ENCODE measurements around the gene UPF3A. TPM values are rescaled to one million over a fixed set of nuclear protein-coding genes. Genes with fewer than 3 reads are reported as not detected.

The UPF3A gene
- total RNA-seq, 1 experiment from 2014 or later = 63.5 TPM

- ChIA-PET POLR2A (no interaction called here), CTCF (no interaction called here)
- BruUV-seq (replicated peaks) = no TSS peak
- no peak for DNase-seq (ENCODE audit: unreplicated experiment)
- Mint-ChIP-seq H3K4me3 (ENCODE audit: unreplicated experiment) (no peak overlapping the region), H3K4me1 (ENCODE audit: insufficient read depth, unreplicated experiment) (no peaks in the 10 kb centered on the region), H3K27ac (ENCODE audit: low read depth, unreplicated experiment) (peak overlapping the region; percentile 3), H3K36me3 (ENCODE audit: insufficient read depth, unreplicated experiment) (peaks cover 71% of the 10 kb centered on the region), H3K9me3 (ENCODE audit: unreplicated experiment) (no peaks in the 10 kb centered on the region), H3K27me3 (ENCODE audit: insufficient read depth, unreplicated experiment) (no peaks in the 10 kb centered on the region)
- intact Hi-C loops (cut with micrococcal nuclease) = no loop called here
- TF ChIP-seq, protein P1, sequence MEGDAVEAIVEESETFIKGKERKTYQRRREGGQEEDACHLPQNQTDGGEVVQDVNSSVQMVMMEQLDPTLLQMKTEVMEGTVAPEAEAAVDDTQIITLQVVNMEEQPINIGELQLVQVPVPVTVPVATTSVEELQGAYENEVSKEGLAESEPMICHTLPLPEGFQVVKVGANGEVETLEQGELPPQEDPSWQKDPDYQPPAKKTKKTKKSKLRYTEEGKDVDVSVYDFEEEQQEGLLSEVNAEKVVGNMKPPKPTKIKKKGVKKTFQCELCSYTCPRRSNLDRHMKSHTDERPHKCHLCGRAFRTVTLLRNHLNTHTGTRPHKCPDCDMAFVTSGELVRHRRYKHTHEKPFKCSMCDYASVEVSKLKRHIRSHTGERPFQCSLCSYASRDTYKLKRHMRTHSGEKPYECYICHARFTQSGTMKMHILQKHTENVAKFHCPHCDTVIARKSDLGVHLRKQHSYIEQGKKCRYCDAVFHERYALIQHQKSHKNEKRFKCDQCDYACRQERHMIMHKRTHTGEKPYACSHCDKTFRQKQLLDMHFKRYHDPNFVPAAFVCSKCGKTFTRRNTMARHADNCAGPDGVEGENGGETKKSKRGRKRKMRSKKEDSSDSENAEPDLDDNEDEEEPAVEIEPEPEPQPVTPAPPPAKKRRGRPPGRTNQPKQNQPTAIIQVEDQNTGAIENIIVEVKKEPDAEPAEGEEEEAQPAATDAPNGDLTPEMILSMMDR (IDR thresholded peaks at IDR 0.05; ENCODE audit: unreplicated experiment) = no peak
These were observed 8.4 kb upstream of the UPF3A start for GRCh38 chr13:114272977-114273376.

DNA sequence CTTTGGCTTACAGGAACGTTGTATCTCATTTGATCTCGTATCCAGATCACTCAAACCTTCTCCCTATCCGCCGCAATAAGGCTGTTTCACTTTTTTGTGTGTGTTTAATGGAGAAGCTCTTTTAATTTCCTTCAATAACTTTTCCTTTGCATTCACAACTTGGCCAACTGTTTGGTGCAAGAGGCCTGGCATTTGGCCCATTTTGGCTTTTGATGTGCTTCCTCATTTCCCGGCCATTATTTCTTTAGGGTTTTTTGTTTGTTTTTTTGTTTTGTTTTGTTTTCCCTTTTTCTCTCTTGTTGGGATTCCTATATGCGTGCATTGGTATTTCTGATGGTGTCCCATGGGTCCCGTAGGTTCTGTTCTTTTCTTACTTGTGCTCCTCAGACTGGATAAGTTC lies 6.1 kb upstream of the UPF3A start:
- Mint-ChIP-seq H3K9me3 (ENCODE audit: unreplicated experiment) (no peaks in the 10 kb centered on the region), H3K4me3 (ENCODE audit: unreplicated experiment) (no peak overlapping the region), H3K27ac (ENCODE audit: low read depth, unreplicated experiment) (no peak overlapping the region), H3K36me3 (ENCODE audit: insufficient read depth, unreplicated experiment) (peaks cover 51% of the 10 kb centered on the region), H3K4me1 (ENCODE audit: insufficient read depth, unreplicated experiment) (peaks cover 9% of the 10 kb centered on the region), H3K27me3 (ENCODE audit: insufficient read depth, unreplicated experiment) (no peaks in the 10 kb centered on the region)
- POLR2A ChIA-PET = interaction anchor here (0.7 to 1.3 kb wide), 2 partner anchors 9 to 46 kb away, joined by 3 read pairs; no protein-coding TSS in a partner anchor
- DNase-seq (ENCODE audit: unreplicated experiment) = no peak
- CTCF ChIA-PET = no interaction called here
- BruUV-seq (replicated peaks) = no TSS peak
- TF ChIP-seq, protein P1 (IDR thresholded peaks at IDR 0.05; ENCODE audit: unreplicated experiment) = no peak
- intact Hi-C loops (cut with micrococcal nuclease) = no loop called here

- intact Hi-C loops (cut with micrococcal nuclease) = no loop called here
- Mint-ChIP-seq H3K27ac (ENCODE audit: low read depth, unreplicated experiment) (no peak overlapping the region), H3K4me3 (ENCODE audit: unreplicated experiment) (no peak overlapping the region), H3K4me1 (ENCODE audit: insufficient read depth, unreplicated experiment) (peaks cover 22% of the 10 kb centered on the region), H3K27me3 (ENCODE audit: insufficient read depth, unreplicated experiment) (no peaks in the 10 kb centered on the region), H3K9me3 (ENCODE audit: unreplicated experiment) (no peaks in the 10 kb centered on the region), H3K36me3 (ENCODE audit: insufficient read depth, unreplicated experiment) (peaks cover 33% of the 10 kb centered on the region)
- CTCF ChIA-PET = interaction anchor here (0.8 kb wide), 1 partner anchor 60 kb away, joined by 3 read pairs; no protein-coding TSS in a partner anchor
- no peak for DNase-seq (ENCODE audit: unreplicated experiment)
- TF ChIP-seq, protein P1 (IDR thresholded peaks at IDR 0.05; ENCODE audit: unreplicated experiment) = no peak
- POLR2A ChIA-PET = interaction anchor here (0.7 to 4.0 kb wide), 8 partner anchors 9 to 878 kb away, joined by 3 to 26 read pairs (median 4); partner anchors contain the start of gene CHAMP1
- no TSS peak for BruUV-seq (replicated peaks)
These were observed 2.3 kb upstream of the UPF3A start for GRCh38 chr13:114279146-114279545.

GRCh38 chr13:114279758-114280355 lies 1.5 kb upstream of the UPF3A start:
- intact Hi-C loops (cut with micrococcal nuclease) = loop anchor here (2.0 kb wide), 1 partner anchor 35 kb away; the partner anchor contains the start of gene CHAMP1
- Mint-ChIP-seq H3K36me3 (ENCODE audit: insufficient read depth, unreplicated experiment) (peaks cover 33% of the 10 kb centered on the region), H3K4me1 (ENCODE audit: insufficient read depth, unreplicated experiment) (peaks cover 22% of the 10 kb centered on the region), H3K27ac (ENCODE audit: low read depth, unreplicated experiment) (peak overlapping the region; percentile 93), H3K4me3 (ENCODE audit: unreplicated experiment) (peak overlapping the region; percentile 94), H3K9me3 (ENCODE audit: unreplicated experiment) (no peaks in the 10 kb centered on the region), H3K27me3 (ENCODE audit: insufficient read depth, unreplicated experiment) (no peaks in the 10 kb centered on the region)
- DNase-seq (ENCODE audit: unreplicated experiment) = no peak
- TF ChIP-seq, protein P1 (IDR thresholded peaks at IDR 0.05; ENCODE audit: unreplicated experiment) = no peak
- ChIA-PET CTCF (interaction anchor here (0.7 to 1.6 kb wide), 4 partner anchors 40 to 61 kb away, joined by 3 to 4 read pairs (median 3); no protein-coding TSS in a partner anchor), POLR2A (interaction anchor here (0.7 to 4.0 kb wide), 15 partner anchors 9 to 879 kb away, joined by 3 to 26 read pairs (median 4); partner anchors contain the start of gene CHAMP1)
- no TSS peak for BruUV-seq (replicated peaks)
